Neural cell (in vitro differentiated cells): ENCODE data around the gene KDM4C. TPM values are rescaled to one million over a fixed set of nuclear protein-coding genes. Genes with fewer than 3 reads are reported as not detected.

Experiments used
- H2AFZ ChIP-seq: fragments of 200-600, 300-800 bp; sonication (generic), shearing (Covaris generic); 2 replicates; pipeline ENCODE4 v1.6.0; 2014; ENCODE audit warnings: low read depth, mild to moderate bottlenecking, antibody characterized with exemption, low read length, moderate library complexity
- H3F3A ChIP-seq: fragments of 200-600 bp; shearing (Covaris generic); 2 replicates; pipeline ENCODE4 v1.6.1; 2016; ENCODE audit warnings: mild to moderate bottlenecking, moderate library complexity, mixed read lengths, antibody characterized with exemption, low read length; ENCODE audit not compliant: insufficient read depth, poor library complexity, severe bottlenecking
- H3K27ac ChIP-seq: fragments of 200-600, 300-800 bp; sonication (generic), shearing (Covaris generic); 2 replicates; pipeline ENCODE4 v1.5.1; 2014; ENCODE audit warnings: mild to moderate bottlenecking, low read length, moderate library complexity
- H3K27me3 ChIP-seq: fragments of 300-800, 200-600 bp; sonication (generic), shearing (Covaris generic); 2 replicates; pipeline ENCODE4 v1.6.0; 2014; ENCODE audit warnings: mild to moderate bottlenecking, low read depth, low read length, moderate library complexity; ENCODE audit not compliant: insufficient read depth
- H3K36me3 ChIP-seq: fragments of 300-800, 200-600 bp; sonication (generic), shearing (Covaris generic); 2 replicates; pipeline ENCODE4 v1.5.1; 2014; ENCODE audit warnings: mild to moderate bottlenecking, antibody characterized with exemption, low read length, moderate library complexity; ENCODE audit not compliant: insufficient read depth
- H3K4me2 ChIP-seq: fragments of 300-800, 200-600 bp; sonication (generic), shearing (Covaris generic); 2 replicates; pipeline ENCODE4 v1.6.0; 2014; ENCODE audit warnings: mild to moderate bottlenecking, low read length
- H3K4me3 ChIP-seq: fragments of 300-800, 200-600 bp; sonication (generic), shearing (Covaris generic); 2 replicates; pipeline ENCODE4 v1.5.1; 2014; ENCODE audit warnings: mild to moderate bottlenecking, low read length, moderate library complexity
- H3K79me2 ChIP-seq: fragments of 200-600 bp; shearing (Covaris generic); replicated peaks from 2 replicates; pipeline ENCODE4 v1.6.0; 2014; ENCODE audit warnings: mild to moderate bottlenecking, low read length, moderate library complexity; ENCODE audit not compliant: insufficient read depth
- H3K9ac ChIP-seq: fragments of 300-800, 200-600 bp; sonication (generic), shearing (Covaris generic); 2 replicates; pipeline ENCODE4 v1.6.1; 2016; ENCODE audit warnings: mild to moderate bottlenecking, low read length, mixed read lengths
- H3K9me2 ChIP-seq: fragments of 200-600 bp; shearing (Covaris generic); 2 replicates; pipeline ENCODE4 v1.6.1; 2016; ENCODE audit warnings: mild to moderate bottlenecking, low read length, mixed read lengths; ENCODE audit not compliant: insufficient read depth
- H3K9me3 ChIP-seq: fragments of 200-600, 300-800 bp; sonication (generic), shearing (Covaris generic); 2 replicates; pipeline ENCODE4 v1.6.1; 2016; ENCODE audit warnings: mild to moderate bottlenecking, mixed run types, low read length, moderate library complexity, mixed read lengths
- H4K20me1 ChIP-seq: fragments of 200-600 bp; shearing (Covaris generic); 2 replicates; pipeline ENCODE4 v1.6.1; 2016; ENCODE audit warnings: mild to moderate bottlenecking, mixed run types; ENCODE audit not compliant: insufficient read depth
- CTCF ChIP-seq: fragments of 450-650 bp; IDR thresholded peaks from 2 replicates; pipeline ENCODE4 v1.5.1; 2014; ENCODE audit warnings: antibody characterized with exemption, mild to moderate bottlenecking, moderate library complexity; ENCODE audit not compliant: poor library complexity, severe bottlenecking
- EP300 ChIP-seq: fragments of 450-650 bp; conservative IDR thresholded peaks from 2 replicates; pipeline ENCODE4 v1.6.1; 2014; ENCODE audit warnings: antibody characterized with exemption, mild to moderate bottlenecking, moderate library complexity; ENCODE audit not compliant: poor library complexity, severe bottlenecking
- EZH2 ChIP-seq: fragments of 200-600, 300-800 bp; shearing (Covaris generic), sonication (generic); IDR thresholded peaks from 2 replicates; pipeline ENCODE4 v1.6.1; 2014; ENCODE audit warnings: antibody characterized with exemption, low read length, borderline replicate concordance, mild to moderate bottlenecking; ENCODE audit not compliant: insufficient read depth, poor library complexity, severe bottlenecking
- MXI1 ChIP-seq: fragments of 450-650 bp; conservative IDR thresholded peaks from 2 replicates; pipeline ENCODE4 v1.6.1; 2014; ENCODE audit warnings: antibody characterized with exemption, mild to moderate bottlenecking; ENCODE audit not compliant: poor library complexity, severe bottlenecking
- POLR2AphosphoS5 ChIP-seq: IDR thresholded peaks from 2 replicates; pipeline ENCODE4 v1.6.1; 2012
- RAD21 ChIP-seq: fragments of 450-650 bp; conservative IDR thresholded peaks from 2 replicates; pipeline ENCODE4 v1.6.1; 2014; ENCODE audit warnings: antibody characterized with exemption, mild to moderate bottlenecking, moderate library complexity
- REST ChIP-seq: IDR thresholded peaks from 2 replicates; pipeline ENCODE4 v1.6.1; 2012; ENCODE audit warnings: borderline replicate concordance
- SMC3 ChIP-seq: fragments of 450-650 bp; conservative IDR thresholded peaks from 2 replicates; pipeline ENCODE4 v1.6.1; 2014; ENCODE audit warnings: antibody characterized with exemption, mild to moderate bottlenecking, moderate library complexity; ENCODE audit not compliant: poor library complexity
- TAF1 ChIP-seq: IDR thresholded peaks from 2 replicates; pipeline ENCODE4 v1.6.1; 2012; ENCODE audit warnings: low read depth
- polyA plus RNA-seq: library from polyadenylated mRNA; depleted of rRNA; stranded (reverse); fragments of >200 nt; gene quantifications from 2 replicates; pipeline ENCODE4 v1.2.3, GENCODE V29; 2014

KDM4C gene
- polyA plus RNA-seq, 1 donor from 2014 or later: 21.1 TPM

- no peak overlapping the region for H3K4me2 ChIP-seq
- H3K27ac ChIP-seq: no peak overlapping the region
- no peak overlapping the region for H3K9ac ChIP-seq
- TF ChIP-seq EZH2: no peak
- TF ChIP-seq CTCF: no peak
- no peak for TF ChIP-seq SMC3
- TF ChIP-seq MXI1: no peak
- TF ChIP-seq POLR2AphosphoS5: no peak
- TF ChIP-seq EP300: no peak
- no peak for TF ChIP-seq RAD21
- no peak for TF ChIP-seq TAF1
- TF ChIP-seq REST: no peak
- no peaks in the 10 kb centered on the region for H3K79me2 ChIP-seq
- H3K27me3 ChIP-seq: no peaks in the 10 kb centered on the region
- H2AFZ ChIP-seq: no peak overlapping the region
- H3K36me3 ChIP-seq: no peaks in the 10 kb centered on the region
- H3F3A ChIP-seq: no peaks in the 10 kb centered on the region
- H3K9me3 ChIP-seq: no peaks in the 10 kb centered on the region
- H3K4me3 ChIP-seq: no peak overlapping the region
- no peaks in the 10 kb centered on the region for H4K20me1 ChIP-seq
- H3K9me2 ChIP-seq: no peaks in the 10 kb centered on the region
Measured at GRCh38 chr9:6833518-6834192, 75.9 kb downstream of the KDM4C start.

GRCh38 chr9:6834306-6834705 lies 76.5 kb downstream of the KDM4C start:
- H2AFZ ChIP-seq: no peak overlapping the region
- no peaks in the 10 kb centered on the region for H3F3A ChIP-seq
- H3K36me3 ChIP-seq: no peaks in the 10 kb centered on the region
- H3K9me2 ChIP-seq: no peaks in the 10 kb centered on the region
- no peaks in the 10 kb centered on the region for H3K79me2 ChIP-seq
- H3K9ac ChIP-seq: no peak overlapping the region
- TF ChIP-seq SMC3: no peak
- no peak for TF ChIP-seq TAF1
- no peak for TF ChIP-seq CTCF
- TF ChIP-seq REST: no peak
- TF ChIP-seq MXI1: no peak
- no peak for TF ChIP-seq EP300
- TF ChIP-seq POLR2AphosphoS5: no peak
- no peak for TF ChIP-seq EZH2
- H3K27me3 ChIP-seq: no peaks in the 10 kb centered on the region
- no peaks in the 10 kb centered on the region for H4K20me1 ChIP-seq
- H3K9me3 ChIP-seq: no peaks in the 10 kb centered on the region
- no peak overlapping the region for H3K4me2 ChIP-seq
- H3K4me3 ChIP-seq: no peak overlapping the region
- H3K27ac ChIP-seq: no peak overlapping the region
